Omental fat pad (tissue), 4 donors: ENCODE measurements around the gene MOB1A. TPM values are rescaled to one million over a fixed set of nuclear protein-coding genes. Genes with fewer than 3 reads are reported as not detected.
"Not testable (repeated sequence)": the region's sequence is repeated elsewhere in the genome, so short reads cannot be mapped to it uniquely, and the experiment has no call there.

ENCODE experiments used
- ATAC-seq: fragments of 150-250 bp; one replicate; pipeline ENCODE4 v1.9.1; 2016; ENCODE audit warnings: mild to moderate bottlenecking, moderate library complexity; ENCODE audit not compliant: low FRiP score
- DNase-seq: peaks from one replicate; pipeline ENCODE4 v3.0.0-alpha.2; 2019; ENCODE audit warnings: low spot score
- total RNA-seq, 4 donors: library from RNA; depleted of rRNA; stranded (reverse); fragments of >200 nt; gene quantifications; one replicate each; pipeline ENCODE4 v1.1.0, GENCODE V29; 2016
- TF ChIP-seq, protein P1 (sequence below), 3 donors: fragments of 450-650 bp; IDR thresholded peaks; one replicate each; pipeline ENCODE4 v1.5.1; 2016 to 2017; ENCODE audit warnings: antibody characterized with exemption in 3 of 3, mild to moderate bottlenecking in 3 of 3, moderate library complexity in 2 of 3

MOB1A gene
- total RNA-seq, 4 donors from 2014 or later, result 84.9 to 109 (median 93.2) TPM

DNA sequence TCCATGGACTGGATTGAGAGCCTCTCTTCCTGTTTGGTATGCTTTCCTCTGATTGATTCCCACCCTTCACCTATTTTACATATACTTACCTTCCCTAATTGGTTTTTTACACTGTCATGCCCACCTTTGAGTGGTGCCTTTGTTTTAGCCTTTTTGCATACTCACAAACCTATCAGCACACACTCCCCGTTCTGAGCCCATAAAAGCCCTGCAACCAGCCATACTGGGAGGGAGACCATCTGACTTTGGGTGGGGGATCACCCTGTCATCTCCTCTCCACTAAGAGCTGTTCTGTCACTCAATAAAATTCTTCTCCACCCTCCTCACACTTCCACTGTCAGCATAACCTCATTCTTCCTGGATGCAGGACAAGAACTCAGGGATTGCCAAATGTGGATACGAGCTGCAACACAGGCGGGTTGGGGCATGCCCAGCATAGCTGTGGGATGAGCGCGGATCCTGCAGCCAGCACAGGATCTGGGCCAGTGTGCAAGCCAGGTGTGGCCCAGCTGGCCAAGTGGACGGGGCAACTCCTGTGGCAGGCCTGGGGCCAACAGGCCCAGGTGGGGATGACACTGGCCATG lies 9.4 kb upstream of the MOB1A start:
- ATAC-seq (no peak), DNase-seq (no peak)
- TF ChIP-seq, protein P1, sequence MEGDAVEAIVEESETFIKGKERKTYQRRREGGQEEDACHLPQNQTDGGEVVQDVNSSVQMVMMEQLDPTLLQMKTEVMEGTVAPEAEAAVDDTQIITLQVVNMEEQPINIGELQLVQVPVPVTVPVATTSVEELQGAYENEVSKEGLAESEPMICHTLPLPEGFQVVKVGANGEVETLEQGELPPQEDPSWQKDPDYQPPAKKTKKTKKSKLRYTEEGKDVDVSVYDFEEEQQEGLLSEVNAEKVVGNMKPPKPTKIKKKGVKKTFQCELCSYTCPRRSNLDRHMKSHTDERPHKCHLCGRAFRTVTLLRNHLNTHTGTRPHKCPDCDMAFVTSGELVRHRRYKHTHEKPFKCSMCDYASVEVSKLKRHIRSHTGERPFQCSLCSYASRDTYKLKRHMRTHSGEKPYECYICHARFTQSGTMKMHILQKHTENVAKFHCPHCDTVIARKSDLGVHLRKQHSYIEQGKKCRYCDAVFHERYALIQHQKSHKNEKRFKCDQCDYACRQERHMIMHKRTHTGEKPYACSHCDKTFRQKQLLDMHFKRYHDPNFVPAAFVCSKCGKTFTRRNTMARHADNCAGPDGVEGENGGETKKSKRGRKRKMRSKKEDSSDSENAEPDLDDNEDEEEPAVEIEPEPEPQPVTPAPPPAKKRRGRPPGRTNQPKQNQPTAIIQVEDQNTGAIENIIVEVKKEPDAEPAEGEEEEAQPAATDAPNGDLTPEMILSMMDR (IDR thresholded peaks at IDR 0.05), result no peak

DNA sequence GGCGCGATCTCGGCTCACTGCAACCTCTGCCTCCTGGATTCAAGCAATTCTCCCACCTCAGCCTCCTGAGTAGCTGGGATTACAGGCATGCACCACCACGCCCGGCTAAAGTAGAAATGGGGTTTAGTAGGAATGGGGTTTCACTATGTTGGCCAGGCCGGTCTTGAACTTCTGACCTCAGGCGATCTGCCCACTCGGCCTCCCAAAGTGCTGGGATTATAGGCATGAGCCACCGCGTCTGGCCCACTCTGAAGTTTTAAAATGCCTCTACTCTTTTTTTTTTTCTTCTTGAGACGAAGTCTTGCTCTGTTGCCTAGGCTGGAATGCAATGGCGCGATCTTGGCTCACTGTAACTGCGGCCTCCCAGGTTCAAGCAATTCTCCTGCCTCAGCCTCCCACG lies 8.0 kb upstream of the MOB1A start:
- not testable (repeated sequence) for ATAC-seq

DNA sequence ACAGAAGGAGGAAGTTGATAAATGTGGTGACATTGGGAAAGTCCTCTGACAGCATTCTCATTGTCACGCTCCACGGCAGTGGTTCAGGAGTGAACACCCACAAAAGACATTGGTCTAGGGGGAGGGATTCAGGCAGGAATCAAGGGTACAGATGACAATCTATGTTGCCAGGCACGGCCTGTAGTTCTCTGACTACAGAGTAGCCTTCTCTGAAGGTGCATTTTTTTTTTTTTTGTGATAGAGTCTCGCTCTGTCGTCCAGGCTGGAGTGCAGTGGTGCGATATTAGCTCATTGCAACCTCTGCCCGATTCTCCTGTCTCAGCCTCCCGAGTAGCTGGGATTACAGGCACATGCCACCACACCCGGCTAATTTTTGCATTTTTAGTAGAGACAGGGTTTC lies 7.4 kb upstream of the MOB1A start:
- DNase-seq (no peak), ATAC-seq (no peak)

More for the DNA sequence above, 8.0 kb upstream of the MOB1A start:
- not testable (repeated sequence) for DNase-seq

DNA sequence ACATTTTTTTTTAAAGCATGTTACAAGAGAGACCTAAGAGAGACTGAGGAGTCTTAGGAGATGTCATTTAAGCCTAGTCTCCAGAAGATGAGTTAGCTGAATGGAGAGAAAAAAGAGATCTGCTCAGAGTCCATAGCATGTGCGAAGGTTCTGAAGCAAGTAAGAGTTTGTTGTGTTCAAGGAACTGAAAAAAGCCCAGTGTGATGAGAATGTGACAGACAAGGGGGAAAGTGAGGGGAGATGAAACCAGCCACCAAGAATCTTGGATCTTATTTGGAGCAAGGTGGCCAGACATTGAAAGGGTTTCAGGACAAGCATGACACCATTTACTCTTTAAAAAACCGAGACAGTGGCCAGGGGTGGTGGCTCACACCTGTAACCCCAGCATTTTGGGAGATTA lies 5.2 kb upstream of the MOB1A start:
- ATAC-seq (no peak), DNase-seq (no peak)
- TF ChIP-seq, protein P1 (IDR thresholded peaks at IDR 0.05), result no peak

More for the DNA sequence above, 7.4 kb upstream of the MOB1A start:
- TF ChIP-seq, protein P1 (IDR thresholded peaks at IDR 0.05), result no peak

DNA sequence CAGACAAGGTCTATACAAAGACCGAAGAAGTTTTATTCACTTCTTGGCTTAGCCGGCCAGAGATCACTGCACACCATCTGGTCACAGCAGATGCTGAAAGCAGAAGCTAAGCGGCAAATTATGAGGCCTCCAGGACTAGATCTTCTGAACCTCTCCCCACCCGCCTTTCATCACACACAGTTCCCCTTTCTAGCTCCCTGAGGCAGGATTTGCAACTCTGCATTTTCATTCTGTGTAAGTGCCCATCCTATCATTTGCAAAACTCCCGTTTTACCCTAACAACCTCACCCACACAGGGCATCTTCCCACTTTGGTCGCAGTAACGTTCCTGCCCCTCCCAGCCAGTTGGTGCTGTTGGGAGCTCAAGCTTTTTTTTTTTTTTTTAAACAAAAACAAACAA lies 3.1 kb upstream of the MOB1A start:
- no peak for DNase-seq
- TF ChIP-seq, protein P1 (IDR thresholded peaks at IDR 0.05), result no peak
- ATAC-seq, result no peak

DNA sequence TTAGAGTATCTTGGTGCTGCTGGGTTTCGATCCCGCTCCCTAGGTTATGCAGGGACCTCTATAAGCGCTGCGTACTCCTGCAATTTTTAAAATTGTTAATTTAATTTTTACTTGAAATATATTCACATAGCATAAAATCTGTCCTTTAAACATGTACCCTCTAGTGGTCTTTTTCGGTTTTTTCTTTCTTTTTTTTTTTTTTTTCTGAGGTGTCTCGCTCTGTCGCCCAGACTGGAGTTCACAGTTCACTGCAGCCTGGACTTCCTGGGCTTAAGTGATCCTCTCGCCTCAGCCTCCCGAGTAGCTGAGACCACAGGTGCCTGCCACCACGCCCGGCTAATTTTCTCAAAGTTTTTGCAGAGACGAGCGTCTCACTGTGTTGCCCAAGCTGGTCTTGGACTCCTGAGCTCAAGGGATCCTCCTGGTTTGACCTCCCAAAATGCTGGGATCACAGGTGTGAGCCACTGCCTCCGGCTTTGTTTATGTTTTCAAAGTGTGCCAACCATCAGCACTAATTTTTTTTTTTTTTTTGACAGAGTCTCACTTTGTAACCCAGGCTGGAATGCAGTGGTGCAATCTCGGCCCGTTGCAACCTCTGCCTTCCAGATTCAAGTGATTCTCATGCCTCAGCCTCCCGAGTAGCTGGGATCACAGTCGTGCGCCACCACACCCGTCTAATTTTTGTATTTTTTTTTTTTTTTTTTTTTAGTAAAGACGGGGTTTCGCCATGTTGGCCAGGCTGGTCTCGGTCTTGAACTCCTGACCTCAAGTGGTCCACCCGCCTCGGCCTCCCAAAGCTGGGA lies 585 bp upstream of the MOB1A start:
- TF ChIP-seq, protein P1 (IDR thresholded peaks at IDR 0.05), result no peak
- ATAC-seq (no peak), DNase-seq (no peak)

DNA sequence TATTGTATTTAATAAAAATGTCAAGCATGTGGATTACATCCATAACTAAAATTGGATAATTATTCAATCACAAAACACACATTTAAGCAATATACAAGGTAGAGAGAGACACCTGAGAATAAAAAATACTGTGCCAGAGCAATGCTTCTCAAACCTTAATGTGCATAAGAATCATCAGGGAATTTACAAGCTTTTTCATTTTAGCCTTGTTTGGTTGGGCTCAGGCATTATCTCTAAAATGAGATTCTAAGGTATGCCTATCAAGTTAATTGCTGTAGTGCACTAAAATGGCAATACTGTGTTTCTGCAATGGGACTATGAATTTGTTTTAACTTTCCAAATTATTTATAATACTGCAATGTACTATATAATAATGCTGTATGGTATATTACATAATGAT lies 983 bp downstream of the MOB1A start:
- ATAC-seq (no peak), DNase-seq (no peak)
- TF ChIP-seq, protein P1 (IDR thresholded peaks at IDR 0.05), result no peak
